ENCODE data around the gene PRKAR2B. TPM values are rescaled to one million over a fixed set of nuclear protein-coding genes. Genes with fewer than 3 reads are reported as not detected.

PRKAR2B gene
- total and polyA plus RNA-seq, 2 of the 4 experiments (the other 2 are of a cell fraction) = 3.0 to 3.1 TPM

DNA sequence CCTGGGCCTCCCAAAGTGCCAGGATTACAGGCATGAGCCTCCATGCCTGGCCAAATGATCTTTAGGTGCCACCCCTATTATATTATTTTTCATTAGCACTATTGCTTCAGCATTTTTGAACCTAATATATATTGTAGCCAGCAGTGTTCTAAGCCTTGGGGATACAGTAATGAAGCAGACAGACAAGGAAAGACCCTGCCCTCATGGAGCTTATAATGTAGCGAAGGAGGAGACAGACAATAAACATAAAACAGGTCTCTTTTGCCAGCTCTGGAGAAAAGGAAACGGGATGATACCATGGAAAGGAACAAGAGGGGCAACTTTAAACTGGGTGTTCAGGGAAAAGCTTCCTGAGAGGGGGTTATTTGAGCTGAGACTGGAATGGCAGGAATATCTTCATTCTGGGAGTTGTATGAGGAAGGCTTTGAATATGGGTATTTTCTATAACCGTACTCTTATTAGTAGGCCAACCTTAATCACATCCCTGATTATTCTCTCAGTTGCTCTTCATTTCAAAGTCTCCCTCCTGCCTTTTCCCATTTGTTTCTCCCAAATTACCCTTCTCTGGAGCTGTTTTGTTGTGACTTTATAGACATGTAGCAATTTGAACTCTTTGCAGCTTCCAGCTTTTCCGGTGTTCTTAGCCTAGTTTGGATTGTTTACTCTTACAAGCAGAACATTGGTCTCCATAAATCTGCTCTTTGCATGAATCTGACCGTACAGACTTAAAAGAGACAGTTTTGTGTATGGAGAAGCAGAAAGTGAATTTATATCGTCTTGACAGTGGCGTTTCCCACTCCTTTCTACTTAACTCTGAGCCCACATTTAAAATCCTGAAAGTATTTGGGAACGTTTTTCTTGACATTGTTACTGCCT, 19.0 kb downstream of the PRKAR2B start:
- Histone ChIP-seq H3K14ac (replicated peaks; ENCODE audit: low read depth, low read length) (no peak overlapping the region), H4K8ac (ENCODE audit: low read depth in 2 of 2, low read length in 2 of 2) (no peak overlapping the region), H3K4me1 (ENCODE audit: control insufficient read depth, insufficient read depth, low read length) (peaks cover 3% of the 10 kb centered on the region), H3K4me3 (ENCODE audit: insufficient read depth, low read depth, low read length) (no peak overlapping the region), H2BK5ac (ENCODE audit: low read depth, low read length, poor library complexity, severe bottlenecking) (no peak overlapping the region), H2BK15ac (ENCODE audit: low read depth, low read length) (no peak overlapping the region), H2BK120ac (ENCODE audit: low read depth, low read length) (no peak overlapping the region), H3K79me1 (ENCODE audit: low read depth in 1 of 2, low read length in 2 of 2) (no peaks in the 10 kb centered on the region; a peak in 1 of 4 replicates), H4K20me1 (ENCODE audit: insufficient read depth, low read length) (no peaks in the 10 kb centered on the region), H3K9me1 (ENCODE audit: insufficient read depth, low read length) (no peaks in the 10 kb centered on the region), H3K56ac (ENCODE audit: extremely low read depth, insufficient read depth, low read length) (no peak overlapping the region), H3K9ac (ENCODE audit: low read depth, low read length) (no peak overlapping the region), H4K5ac (ENCODE audit: low read depth, low read length) (no peak overlapping the region), H3K18ac (ENCODE audit: low read depth, low read length) (no peak overlapping the region), H3K27ac (ENCODE audit: insufficient read depth, low read length) (no peak overlapping the region), H2AFZ (replicated peaks; ENCODE audit: low read length, poor library complexity) (no peak overlapping the region), H3K4ac (ENCODE audit: low read depth, low read length) (no peak overlapping the region), H3K23ac (ENCODE audit: low read depth, low read length) (no peak overlapping the region), H3K9me3 (ENCODE audit: control insufficient read depth, insufficient read depth, low read length) (no peaks in the 10 kb centered on the region), H2BK20ac (ENCODE audit: low read depth, low read length) (no peak overlapping the region), H3K27me3 (ENCODE audit: control insufficient read depth, insufficient read depth, low read length) (no peaks in the 10 kb centered on the region), H2AK9ac (replicated peaks; ENCODE audit: low read depth, low read length, poor library complexity) (no peak overlapping the region), H4K91ac (ENCODE audit: insufficient read depth, low read depth, low read length) (no peak overlapping the region), H3K36me3 (ENCODE audit: control insufficient read depth, insufficient read depth, low read length) (no peaks in the 10 kb centered on the region), H2AK5ac (ENCODE audit: low read depth, low read length) (no peak overlapping the region), H3K4me2 (ENCODE audit: low read depth, low read length) (no peak overlapping the region)
- in situ Hi-C loops (cut with MboI; ENCODE audit: low sequenced_read_pairs) = no loop called here
- DNase-seq (no peak), ATAC-seq (ENCODE audit: low read depth) (no peak)
- dilution Hi-C loops (cut with HindIII; ENCODE audit: low sequenced_read_pairs, unreplicated experiment) = no loop called here
- TF ChIP-seq MAZ (IDR thresholded peaks at IDR 0.05; ENCODE audit: borderline replicate concordance, low read depth, low read length) (no peak), MAFK (IDR thresholded peaks at IDR 0.05; ENCODE audit: low read depth, low read length) (no peak), CEBPB (IDR thresholded peaks at IDR 0.05; ENCODE audit: low read depth, low read length) (no peak), BHLHE40 (IDR thresholded peaks at IDR 0.05; ENCODE audit: low read depth, low read length) (no peak), FOS (IDR thresholded peaks at IDR 0.05; ENCODE audit: low read depth, low read length) (no peak), CTCF (conservative IDR thresholded peaks at IDR 0.05; ENCODE audit: low read depth, low read length) (no peak), NFE2L2 (IDR thresholded peaks at IDR 0.05; ENCODE audit: low read depth, low read length) (no peak), RAD21 (IDR thresholded peaks at IDR 0.05; ENCODE audit: low read length) (no peak), SMC3 (IDR thresholded peaks at IDR 0.05; ENCODE audit: low read depth, low read length) (no peak), CHD1 (IDR thresholded peaks at IDR 0.05; ENCODE audit: low read depth, low read length) (no peak), RCOR1 (IDR thresholded peaks at IDR 0.05; ENCODE audit: insufficient replicate concordance, low read length) (no peak), MXI1 (IDR thresholded peaks at IDR 0.05; ENCODE audit: borderline replicate concordance, low read depth, low read length) (no peak)
- TF ChIP-seq, protein P1, sequence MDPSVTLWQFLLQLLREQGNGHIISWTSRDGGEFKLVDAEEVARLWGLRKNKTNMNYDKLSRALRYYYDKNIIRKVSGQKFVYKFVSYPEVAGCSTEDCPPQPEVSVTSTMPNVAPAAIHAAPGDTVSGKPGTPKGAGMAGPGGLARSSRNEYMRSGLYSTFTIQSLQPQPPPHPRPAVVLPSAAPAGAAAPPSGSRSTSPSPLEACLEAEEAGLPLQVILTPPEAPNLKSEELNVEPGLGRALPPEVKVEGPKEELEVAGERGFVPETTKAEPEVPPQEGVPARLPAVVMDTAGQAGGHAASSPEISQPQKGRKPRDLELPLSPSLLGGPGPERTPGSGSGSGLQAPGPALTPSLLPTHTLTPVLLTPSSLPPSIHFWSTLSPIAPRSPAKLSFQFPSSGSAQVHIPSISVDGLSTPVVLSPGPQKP (IDR thresholded peaks at IDR 0.05; ENCODE audit: borderline replicate concordance, low read depth, low read length) = no peak
- TF ChIP-seq, protein P2, sequence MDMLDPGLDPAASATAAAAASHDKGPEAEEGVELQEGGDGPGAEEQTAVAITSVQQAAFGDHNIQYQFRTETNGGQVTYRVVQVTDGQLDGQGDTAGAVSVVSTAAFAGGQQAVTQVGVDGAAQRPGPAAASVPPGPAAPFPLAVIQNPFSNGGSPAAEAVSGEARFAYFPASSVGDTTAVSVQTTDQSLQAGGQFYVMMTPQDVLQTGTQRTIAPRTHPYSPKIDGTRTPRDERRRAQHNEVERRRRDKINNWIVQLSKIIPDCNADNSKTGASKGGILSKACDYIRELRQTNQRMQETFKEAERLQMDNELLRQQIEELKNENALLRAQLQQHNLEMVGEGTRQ (IDR thresholded peaks at IDR 0.05; ENCODE audit: low read depth, low read length) = no peak
- intact Hi-C loops (cut with micrococcal nuclease) = no loop called here
- WGBS, 2 experiments (ENCODE audit: extremely low coverage in 2 of 2, insufficient read length in 1 of 2) = no CpG with 5 or more reads among the region's 8 CpGs
- POLR2A ChIA-PET (ENCODE audit: unreplicated experiment) = no interaction called here
- BruUV-seq (replicated peaks) = no TSS peak
- CTCF ChIA-PET = interaction anchor here (0.6 kb wide), 1 partner anchor 11 kb away, joined by 5 read pairs; no protein-coding TSS in a partner anchor

Data from IMR-90 (cell line).